Activated CD4-positive, alpha-beta T cell treated with anti-CD3 and anti-CD28 coated beads, Interleukin-2, Interleukin-4, amounts not matched to agents 100 ng/mL and 50 ng/mL, durations not matched to agents 16 hours and 8 hours (primary cell): ENCODE results near the gene CCDC154.
"Not testable (repeated sequence)": the region's sequence is repeated elsewhere in the genome, so short reads cannot be mapped to it uniquely, and the experiment has no call there.

Experiments used
- DNase-seq: peaks from one replicate; pipeline ENCODE4 v3.0.0-alpha.2; 2020; ENCODE audit warnings: low spot score

CCDC154 gene

DNA sequence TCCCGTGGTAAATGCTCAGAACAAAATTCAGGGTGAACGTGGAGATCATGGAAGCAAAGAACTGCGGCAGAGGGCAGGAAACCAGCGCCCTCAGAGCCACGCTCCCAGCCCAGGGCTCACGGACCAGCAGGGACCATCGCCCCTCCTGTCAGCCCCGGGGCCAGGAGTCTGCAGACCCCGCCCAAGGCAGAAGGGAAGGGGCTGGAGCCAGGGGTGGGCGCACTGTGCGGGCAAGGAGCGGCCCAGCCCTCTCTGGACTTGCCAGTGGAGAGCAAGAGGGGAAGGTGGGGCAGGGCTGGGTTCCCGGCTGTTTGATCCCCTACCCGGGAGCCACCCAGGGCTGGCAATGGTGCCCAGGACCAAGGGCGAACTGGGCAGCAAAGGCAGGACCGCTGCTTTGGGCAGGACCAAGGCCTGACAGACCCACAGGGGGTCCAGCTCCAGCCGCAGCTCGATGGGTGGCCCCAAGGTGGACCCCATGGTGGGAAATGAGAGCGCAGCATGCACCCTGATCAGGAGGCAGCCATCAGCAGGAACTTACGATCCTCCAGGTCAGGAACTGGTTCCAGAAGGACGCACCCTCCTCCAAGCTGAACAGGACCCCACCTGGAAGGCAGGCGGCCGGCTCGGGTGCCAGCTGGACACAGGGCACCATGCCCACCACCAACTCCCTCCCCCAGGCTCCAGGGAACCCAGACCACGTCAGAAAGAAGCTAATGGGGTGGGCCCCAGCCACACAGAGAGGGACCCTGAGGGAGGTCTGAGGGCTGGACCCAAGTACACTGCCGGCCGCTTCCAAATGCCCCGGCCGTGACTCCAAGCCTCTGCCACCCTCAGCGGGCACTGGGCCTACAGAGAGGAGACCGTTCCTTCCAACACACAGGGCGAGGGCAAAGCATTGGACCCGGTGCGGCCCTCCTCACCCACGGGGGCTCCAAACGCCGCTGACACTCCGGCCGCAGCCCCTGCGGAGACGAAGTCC lies 11.1 kb upstream of the CCDC154 start:
- no peak for DNase-seq

DNA sequence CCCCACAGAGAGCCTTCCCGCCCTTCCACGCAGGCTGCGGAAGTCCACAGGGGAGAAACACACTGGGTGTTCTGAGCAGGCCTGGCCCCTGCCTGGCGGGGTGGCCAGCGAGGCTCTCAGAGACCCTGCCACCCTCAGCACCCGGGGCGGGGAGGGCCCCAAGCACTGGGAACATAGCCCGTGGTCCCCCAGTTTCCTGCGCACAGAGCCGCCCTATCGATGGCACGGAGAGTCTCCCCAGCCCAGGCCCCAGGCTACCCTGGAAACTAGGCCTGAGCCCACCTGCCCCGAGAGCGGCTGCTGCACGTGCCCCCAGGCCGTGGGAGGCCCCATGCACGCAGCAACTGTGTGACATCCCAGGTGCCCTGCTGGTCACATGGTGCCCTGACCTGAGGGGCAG lies 10.2 kb upstream of the CCDC154 start:
- no peak for DNase-seq

DNA sequence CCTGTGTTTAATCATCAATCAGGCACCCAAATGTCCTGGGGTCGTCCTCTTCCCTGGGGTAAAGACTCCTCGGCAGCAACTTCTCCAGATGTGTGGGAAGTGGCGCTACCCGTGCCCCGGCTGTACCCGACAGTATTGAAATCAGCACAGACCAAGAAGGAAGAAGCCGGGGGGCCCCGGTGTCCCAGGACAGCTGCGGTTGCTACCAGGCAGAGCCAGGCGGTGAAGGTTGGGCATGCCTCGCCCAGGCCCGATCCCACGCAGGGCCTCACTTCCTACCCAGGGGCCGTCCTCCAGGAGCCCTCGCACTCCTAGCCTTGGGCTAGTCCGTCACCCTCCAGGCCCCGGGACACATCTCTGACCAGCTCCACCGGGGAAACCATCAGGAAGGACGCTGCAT lies 9.0 kb upstream of the CCDC154 start:
- DNase-seq = no peak

DNA sequence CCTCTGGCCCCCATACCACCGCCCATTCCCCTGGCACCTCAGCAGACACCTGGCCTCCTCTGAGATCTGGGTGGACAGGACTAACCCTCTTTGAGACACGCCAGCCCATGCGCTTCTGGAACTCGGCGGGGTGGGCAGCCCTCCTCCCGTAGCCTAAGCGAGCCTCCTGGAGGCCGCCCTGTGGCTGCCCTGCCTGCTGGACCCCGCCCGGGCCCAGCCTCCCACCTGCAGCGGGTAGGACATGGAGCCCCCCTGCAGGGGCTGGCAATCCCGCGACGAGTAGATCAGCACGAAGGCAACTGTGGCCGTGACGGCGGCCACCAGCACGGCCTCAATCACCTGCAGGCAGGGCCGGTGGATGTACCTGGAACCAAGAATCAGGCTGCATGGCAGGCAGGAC lies 8.2 kb upstream of the CCDC154 start:
- no peak for DNase-seq

DNA sequence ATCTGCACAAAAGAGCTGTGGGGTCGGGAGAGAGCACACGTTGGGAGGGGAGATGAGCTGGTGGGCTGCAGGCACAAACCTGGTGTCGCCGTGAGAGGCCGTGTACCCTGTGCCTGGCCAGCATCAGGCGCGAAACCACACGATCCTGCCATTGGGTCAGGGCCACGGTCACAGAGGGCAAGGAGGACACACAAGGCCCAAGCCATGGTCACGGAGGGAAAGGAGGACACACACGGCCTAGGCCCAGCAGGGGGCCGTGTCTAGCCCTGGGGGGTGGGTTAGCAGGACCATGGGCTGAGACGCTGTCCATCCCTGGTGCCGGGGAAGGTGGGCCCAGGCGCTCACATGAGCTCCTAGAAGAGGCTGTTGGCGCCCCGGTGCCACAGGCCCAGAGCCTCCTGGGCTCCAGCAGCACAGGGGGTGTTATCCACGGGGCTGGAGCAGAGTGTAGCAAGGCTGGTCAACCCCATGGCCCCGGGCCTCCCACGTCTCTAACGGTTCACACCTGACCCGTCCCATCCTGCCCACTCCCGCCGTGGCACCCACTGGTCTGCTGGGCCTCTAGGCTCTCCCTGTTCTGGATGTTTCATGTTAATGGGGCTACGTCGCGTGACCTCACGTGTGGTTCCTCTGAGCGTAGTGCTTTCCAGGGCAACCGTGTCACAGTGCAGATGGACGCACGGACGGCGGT lies 7.5 kb upstream of the CCDC154 start:
- no peak for DNase-seq

DNA sequence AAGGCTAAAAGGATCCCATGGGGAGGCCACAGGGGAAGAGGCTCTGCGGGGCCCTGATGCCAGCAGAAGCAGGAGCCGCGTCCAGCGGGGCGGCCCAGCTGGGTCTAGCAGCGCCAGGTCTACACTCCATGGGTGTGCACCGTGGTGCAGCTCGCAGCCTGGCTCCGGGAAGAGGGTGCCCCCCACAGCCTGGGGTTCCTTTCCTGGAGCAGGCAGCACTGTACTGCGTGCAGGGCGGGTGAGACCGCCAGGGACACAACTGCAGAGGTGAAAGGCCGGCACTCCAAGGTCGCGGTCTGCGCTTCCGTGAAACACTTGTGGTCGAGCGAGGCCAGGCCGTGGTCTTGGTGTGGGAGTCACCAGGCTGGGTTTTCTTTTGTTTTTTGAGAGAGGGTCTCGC lies 6.5 kb upstream of the CCDC154 start:
- DNase-seq = no peak

DNA sequence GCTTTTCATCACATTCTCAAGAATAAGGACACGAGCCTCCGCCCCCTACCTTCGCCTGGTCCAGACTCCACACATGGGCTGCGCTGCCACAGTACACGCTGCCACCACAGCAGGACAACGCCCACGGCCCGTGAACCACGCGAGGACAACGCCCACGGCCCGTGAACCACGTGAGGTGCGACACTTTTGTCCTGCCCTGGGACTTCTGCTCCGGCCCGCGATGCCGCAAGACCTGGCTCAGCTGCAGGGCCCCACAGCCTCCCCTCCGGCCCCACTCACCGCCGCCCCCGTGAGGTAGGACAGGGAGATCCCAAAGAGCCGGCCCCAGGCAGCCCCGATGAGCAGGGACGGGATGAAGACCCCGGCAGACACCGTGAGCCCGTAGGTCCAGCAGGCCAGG lies 5.9 kb upstream of the CCDC154 start:
- no peak for DNase-seq

DNA sequence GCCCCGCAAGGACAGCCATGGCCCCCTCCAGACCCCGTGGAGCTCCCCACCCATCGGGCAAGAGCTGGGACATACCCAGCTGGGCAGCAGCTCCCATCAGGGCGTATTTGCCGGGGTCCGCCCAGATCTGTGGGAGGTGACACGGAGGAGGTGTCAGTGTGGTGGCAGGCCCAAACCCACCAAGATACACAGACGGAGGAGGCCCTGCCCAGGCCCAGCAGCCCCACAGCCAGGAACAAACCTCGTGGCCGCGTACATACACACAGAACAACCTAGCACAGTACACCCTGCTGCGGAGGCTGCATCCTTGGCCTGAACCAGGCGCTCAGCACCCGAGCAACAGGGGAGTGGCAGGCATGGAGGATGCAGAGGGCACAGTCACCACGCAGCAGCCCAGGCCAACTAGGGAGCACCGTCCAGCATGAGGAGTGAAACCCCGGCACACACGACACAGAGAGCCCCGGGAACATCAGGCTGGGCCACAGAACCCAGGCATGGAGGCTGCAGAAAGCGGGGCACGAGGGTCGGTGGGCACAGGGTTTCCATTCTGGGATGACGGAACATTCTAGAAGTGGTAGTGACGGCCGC lies 4.9 kb upstream of the CCDC154 start:
- DNase-seq = no peak

DNA sequence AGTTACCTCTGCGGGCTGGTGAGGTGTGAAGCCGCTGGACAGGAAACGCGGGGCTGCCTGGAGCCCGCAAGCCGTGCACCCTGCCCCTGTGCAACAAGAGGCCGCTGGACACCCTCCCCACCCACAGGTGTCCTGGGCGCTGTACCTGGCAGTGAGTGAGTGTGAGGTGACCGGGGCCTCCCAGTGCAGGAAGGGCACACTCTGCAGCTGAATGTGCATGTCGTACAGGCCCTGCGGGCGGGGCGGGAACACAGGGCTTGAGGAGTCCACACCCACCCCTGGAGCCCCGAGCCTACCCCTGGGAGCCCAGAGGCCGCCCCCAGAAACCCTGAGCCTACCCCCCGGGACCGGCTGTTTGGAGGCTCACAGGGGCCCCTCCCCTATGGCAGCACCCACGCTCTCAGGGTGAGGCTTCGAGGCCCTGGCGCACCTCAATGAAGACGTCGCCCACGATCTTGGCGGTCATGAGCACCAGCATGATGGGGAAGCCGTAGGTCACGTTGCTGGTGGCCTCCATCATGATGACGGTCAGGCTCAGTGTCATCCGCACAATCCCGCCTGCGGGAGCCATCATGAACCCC lies 4.3 kb upstream of the CCDC154 start:
- DNase-seq = no peak

DNA sequence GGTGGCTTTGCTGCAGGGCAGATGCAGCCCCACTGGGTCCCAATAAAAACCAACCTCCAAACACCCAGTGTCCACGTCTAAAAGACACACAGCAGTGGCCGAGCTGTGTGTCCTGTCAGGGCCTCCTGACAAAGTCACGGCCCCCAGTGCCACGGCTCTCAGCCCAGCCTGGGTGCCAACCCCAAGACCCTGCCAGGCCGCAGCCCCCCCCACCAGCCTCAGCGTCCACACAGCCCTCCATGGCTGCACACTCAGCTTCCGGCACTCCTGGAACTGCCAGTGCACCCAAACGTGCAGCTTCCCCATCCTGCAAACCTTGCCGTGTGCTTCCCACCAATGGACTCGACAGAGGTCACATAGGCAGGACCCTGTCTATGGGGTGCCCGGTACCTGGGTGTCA lies 3.6 kb upstream of the CCDC154 start:
- DNase-seq = no peak

DNA sequence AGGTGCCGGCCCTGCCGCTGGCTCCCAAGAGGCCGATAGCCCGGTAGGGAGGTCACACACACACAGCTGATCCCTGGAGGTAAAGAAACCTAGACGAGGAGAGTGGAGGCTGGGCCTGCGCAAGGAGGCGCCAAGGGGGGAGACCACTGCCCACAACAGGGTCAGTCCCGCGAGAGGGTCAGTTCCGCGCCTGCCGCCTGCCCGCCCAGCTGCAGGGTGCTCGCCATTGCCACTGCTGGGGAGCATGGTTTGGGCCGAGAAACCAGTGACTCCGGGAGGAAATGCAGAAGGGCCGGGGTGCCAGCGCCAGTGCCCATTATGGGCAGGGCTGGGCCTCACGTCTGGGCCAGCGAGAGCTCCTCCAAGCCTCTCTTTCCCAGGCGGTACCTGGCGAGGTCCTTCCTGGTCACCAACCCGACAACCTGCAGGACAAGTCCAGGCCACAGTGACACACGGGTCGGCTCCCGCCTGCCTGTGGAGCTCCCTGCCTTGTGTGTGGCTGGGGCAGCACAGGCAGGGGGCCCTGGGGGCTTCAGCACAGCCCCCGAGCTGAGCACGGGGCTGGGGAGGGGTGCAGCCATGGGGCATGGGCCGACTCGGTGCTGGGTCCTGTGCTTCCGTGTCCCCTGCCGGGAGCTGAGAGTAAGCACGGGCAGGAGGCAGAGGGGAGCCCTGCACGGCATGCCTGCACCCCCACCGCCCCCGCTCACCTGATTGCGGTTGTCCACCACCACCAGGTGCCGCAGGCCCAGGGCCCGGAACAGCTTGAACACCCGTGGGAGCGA lies 2.1 kb upstream of the CCDC154 start:
- DNase-seq = no peak

DNA sequence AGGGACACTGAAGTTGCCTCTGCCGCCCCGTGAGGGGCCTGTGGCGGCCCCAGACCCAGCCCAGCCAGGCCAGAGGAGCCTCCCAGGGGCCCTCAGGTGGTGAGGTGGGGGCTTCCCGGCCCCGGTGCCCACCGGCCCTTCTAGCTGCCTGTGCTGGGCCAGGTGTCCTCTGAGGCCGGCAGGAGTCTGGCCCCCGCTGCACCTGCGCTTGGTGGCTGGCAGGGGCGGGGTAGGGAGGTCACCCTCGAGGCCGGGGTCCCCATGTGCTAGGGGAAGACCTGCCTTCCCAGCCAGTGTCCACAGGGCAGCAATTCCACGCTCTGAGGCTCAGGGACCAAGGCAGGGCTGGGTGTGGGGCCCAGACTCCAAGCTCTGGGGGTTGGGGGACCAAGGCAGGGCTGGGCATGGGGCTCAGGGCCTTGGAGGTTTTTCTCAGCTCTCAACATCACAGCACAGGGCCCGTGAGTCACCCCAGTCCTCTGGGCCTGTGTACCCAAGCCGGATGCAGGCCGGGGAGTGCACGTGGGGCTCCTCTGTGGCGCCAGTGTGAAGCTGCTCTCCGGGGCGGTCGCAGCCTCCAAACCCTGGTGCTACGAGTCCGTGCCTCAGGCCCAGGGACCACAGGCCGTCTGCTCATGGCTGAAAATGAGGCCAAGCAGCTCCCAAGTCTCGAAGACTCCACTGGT lies 1.3 kb upstream of the CCDC154 start:
- no peak for DNase-seq

DNA sequence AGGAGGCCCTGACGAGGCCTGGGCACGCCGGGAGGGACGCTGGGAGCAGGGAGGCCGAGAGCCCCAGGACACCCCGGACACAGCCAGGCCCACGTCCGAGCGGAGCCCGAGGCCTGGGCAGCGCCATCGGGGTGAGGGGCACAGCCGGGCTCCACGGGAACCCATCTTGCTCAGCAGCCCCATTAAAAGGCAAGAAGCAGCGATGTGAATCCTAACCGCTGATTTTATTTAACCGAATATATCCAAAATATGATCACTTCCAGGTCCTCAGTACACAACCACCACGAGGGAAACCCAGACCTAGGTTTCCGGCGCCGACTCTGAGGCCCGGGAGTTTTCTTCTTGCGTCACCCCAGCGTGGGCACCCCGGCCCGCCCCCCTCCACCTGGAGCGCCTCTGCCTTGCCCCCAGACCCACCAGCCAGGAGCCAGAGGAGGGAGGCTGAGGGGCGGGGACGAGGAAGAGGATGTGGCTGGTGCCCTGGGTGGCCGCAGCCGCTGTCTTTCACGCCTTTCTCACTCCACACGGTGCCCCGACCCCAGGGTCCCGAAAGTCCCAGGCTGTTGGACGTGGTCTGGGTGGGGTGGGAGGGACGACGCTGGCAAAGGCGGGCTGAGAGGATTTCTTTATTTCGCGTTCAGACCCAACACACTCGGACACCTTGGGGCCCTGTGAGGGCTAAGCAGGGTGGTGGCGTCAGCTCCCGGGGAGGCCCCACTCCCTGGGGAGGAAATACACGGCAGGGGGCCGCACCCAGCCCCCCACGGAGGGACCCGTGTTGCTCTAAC lies 568 bp upstream of the CCDC154 start:
- no peak for DNase-seq

DNA sequence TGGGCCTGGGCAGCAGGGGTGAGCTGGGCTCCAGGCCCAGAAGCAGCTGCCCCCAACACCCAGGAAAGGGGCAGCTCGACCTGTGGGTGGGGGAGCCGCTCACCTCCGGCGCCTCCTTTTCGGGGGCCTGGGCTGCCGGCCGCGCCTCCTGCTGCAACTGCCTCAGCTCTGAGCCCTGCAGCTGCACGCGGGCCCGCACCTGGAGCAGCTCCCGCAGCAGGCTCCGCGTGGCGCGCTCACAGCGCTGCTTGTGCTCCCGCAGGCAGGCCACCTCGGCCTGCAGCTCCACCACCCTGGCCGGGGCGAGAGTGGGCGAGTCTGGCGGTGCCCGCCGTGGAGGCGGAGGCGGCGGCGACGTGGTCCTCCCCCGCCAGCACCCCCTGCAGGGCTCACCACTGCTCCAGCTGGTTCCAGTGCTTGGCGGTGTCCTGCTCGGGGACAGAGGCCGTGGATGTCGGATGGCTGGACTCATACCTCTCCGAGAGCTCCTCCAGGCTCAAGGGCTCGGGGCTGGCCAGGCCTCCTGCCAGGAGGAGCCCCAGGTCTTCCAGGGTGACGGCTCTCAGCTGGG lies 868 bp downstream of the CCDC154 start:
- DNase-seq = no peak

DNA sequence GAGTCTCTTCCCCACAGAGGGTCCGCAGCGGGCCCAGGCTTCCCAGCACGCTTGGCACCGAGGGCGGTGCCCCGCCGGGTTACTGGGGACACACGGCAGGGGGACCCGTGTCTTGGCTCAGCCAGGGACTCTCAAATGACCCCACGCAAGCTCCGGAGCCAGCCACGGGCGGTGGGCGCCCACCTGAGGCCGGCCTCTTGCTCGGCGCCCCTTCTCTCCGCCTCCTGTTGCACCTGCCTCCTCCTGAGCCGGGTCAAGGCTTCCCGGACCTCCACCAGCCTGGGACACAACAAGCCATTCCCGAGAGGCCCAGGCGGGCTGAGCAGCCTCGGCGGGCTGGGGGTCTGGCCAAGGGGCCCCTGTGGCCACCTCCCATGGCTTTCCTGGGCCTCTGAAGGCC lies 1.7 kb downstream of the CCDC154 start:
- no peak for DNase-seq

DNA sequence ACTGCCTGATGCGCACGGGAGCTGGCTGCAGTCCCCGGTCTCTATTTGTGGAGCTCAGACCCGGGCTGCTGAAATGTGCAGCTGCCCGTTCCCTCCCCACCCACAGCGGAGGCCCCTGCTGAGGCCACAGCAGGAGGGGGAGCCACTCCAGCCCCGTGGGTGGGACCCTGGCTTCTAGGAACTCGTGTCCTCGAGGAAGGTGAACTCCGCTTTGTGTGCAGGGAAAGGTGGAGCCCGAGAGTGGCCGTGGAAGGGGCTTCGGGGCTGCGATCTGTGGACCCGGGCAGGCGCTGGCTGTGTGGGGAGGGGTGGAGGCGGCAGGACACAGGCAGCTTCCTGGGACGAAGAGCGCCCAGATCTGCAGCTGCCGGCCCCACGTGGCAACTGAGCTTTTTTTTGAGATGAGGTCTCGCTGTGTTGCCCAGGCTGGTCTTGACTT lies 2.9 kb downstream of the CCDC154 start:
- no peak for DNase-seq

DNA sequence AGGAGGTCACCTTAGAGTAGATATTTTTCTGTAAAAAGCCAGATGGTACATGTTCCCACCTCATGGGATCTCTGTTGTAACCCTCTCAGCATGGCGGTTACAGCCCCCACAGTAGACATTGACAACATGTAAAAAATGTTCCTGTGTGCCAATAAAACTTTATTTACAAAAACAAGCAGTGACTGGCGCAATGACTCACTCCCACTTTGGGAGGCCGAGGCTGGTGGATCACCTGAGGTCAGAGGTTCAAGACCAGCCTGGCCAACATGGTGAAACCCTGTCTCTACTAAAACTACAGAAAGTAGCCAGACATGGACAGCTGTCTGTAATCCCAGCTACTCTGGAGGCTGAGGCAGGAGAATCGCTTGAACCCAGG lies 4.7 kb downstream of the CCDC154 start:
- DNase-seq = not testable (repeated sequence)

DNA sequence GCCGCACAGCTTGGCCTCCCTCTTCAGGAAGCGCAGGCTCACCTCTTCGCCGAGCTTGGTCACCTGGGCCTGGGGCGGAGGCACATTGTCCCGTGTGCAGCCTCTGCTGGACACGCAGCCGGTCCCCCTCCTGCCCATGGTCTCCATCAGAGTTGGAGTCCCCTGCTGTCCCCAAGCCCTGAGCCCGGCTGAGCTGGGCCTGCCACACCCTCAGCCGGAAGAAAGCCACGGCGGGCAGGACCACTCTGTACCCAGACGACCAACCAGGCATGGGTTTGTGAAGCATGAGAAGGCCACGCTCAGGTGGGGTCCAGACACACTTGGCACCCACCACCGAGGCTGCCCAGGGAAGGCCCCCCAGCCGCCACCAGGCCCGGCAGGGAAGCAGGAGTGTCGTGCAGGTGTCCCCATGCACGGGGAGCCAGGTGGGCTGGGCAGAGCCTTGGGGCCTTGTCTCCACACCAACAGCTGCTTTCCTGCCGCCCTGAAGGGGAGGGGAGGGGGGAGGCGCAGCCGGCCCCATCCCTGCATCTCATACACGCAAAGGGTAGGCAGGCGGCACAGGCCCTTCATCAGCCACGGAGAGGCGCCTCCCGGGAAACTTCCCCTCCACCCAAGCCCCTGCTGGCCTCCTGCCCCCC lies 5.2 kb downstream of the CCDC154 start:
- DNase-seq = no peak

DNA sequence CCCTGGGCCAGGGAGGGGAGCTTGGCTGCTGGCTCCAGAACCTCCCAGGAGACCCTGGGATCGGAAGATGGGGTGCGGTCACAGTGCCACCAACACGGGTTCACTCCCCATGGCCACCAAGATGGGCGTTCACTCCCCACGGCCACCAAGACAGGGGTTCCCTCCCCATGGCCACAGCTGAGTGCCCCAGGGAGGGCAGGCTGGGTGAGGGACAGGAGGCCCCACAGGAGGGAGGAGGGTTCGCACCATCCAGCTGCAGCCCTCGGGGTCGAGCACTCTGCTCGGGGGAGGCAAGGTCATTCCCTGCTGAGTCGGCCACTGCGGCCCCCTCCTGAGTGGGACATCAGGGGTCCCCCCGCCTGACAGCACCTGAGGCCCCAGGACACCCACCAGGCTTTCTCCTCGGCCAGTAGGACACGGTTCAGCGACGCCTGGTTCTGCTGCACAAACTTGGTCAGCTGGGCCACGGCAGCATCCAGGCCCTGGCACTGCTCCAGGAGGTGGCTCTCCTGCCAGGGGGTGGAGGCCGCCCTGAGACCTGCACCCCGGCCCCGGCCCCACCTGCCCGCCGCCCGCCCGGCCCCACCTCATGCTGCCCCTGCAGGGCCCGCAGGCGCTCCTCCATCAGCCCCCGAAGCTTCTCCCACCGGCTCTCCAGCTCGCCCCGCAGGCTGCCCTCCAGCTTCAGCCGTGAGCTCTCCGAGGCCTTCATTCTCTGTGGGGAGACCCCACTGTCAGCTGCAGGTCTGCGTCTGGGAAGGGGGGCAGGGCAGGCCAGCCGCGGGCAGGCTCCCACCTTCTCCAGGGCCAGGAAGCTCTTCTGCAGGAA lies 5.9 kb downstream of the CCDC154 start:
- DNase-seq = no peak
